GM06990 (cell line): Measurements from ENCODE around the gene JARID2.

ENCODE experiments used
- DNase-seq: peaks from one replicate; pipeline ENCODE4 v3.0.0-alpha.2; 2011; ENCODE audit not compliant: insufficient read length; ENCODE audit errors: extremely low read depth
- H3K27me3 ChIP-seq: replicated peaks from 2 replicates; pipeline ENCODE4 v1.6.0; 2011; ENCODE audit warnings: low read length; ENCODE audit not compliant: control insufficient read depth, insufficient read depth
- H3K36me3 ChIP-seq: 2 replicates; pipeline ENCODE4 v1.5.1; 2011; ENCODE audit warnings: low read length; ENCODE audit not compliant: control insufficient read depth, insufficient read depth
- H3K4me3 ChIP-seq: replicated peaks from 2 replicates; pipeline ENCODE4 v1.5.1; 2011; ENCODE audit warnings: low read depth, mild to moderate bottlenecking, control low read depth, low read length
- TF ChIP-seq, protein P1 (sequence below): IDR thresholded peaks from 2 replicates; pipeline ENCODE4 v1.5.1; 2011; ENCODE audit warnings: low read length, control low read depth, mild to moderate bottlenecking, inconsistent platforms; ENCODE audit not compliant: insufficient read depth, poor library complexity, severe bottlenecking

The JARID2 gene

DNA sequence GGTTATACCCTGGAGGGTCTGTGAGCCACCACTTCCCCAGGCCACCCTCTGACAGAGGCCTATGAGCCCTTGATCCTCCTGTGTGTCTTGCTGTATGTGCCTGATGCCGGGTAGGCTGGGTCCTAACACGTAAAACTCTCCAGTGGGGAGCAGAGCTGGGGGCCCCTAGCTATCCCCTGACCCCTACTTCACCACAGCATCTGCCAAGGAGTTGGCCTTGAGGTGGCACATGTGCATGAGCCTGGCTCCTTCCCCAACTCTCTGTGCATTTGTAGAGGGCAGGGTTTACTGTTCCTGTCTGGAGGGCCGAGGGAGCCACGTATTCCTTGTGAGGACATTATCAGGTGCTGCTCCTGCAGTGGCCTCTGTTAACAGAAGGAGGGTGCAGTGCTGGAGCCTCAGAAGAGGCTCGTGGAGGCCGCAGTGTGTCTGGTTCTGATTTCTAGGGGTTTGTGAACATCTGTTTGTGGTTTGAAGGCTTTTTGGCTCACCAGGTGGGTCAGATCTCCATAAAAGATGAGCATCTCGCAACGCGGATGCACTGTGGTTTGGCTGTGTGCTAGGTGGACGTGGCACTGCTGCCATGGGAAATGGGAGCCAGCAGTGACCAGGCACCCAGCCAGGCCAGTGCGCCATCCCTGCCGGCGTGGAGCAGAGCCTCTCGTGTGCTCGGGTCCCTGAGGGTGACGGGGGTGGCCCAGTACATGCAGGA lies 264.8 kb downstream of the JARID2 start:
- TF ChIP-seq, protein P1, sequence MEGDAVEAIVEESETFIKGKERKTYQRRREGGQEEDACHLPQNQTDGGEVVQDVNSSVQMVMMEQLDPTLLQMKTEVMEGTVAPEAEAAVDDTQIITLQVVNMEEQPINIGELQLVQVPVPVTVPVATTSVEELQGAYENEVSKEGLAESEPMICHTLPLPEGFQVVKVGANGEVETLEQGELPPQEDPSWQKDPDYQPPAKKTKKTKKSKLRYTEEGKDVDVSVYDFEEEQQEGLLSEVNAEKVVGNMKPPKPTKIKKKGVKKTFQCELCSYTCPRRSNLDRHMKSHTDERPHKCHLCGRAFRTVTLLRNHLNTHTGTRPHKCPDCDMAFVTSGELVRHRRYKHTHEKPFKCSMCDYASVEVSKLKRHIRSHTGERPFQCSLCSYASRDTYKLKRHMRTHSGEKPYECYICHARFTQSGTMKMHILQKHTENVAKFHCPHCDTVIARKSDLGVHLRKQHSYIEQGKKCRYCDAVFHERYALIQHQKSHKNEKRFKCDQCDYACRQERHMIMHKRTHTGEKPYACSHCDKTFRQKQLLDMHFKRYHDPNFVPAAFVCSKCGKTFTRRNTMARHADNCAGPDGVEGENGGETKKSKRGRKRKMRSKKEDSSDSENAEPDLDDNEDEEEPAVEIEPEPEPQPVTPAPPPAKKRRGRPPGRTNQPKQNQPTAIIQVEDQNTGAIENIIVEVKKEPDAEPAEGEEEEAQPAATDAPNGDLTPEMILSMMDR, result no peak
- H3K36me3 ChIP-seq, result peaks cover 34% of the 10 kb centered on the region
- no peak for DNase-seq

GRCh38 chr6:15511248-15512125 lies 265.6 kb downstream of the JARID2 start:
- H3K36me3 ChIP-seq, result peaks cover 35% of the 10 kb centered on the region

More for the DNA sequence above, 264.8 kb downstream of the JARID2 start:
- Histone ChIP-seq H3K27me3 (no peaks in the 10 kb centered on the region), H3K4me3 (no peak overlapping the region)

GRCh38 chr6:15512126-15512525 lies 266.3 kb downstream of the JARID2 start:
- H3K4me3 ChIP-seq, result no peak overlapping the region
- no peak for DNase-seq
- TF ChIP-seq, protein P1, result no peak
- peaks cover 37% of the 10 kb centered on the region for H3K36me3 ChIP-seq
- no peaks in the 10 kb centered on the region for H3K27me3 ChIP-seq

More at GRCh38 chr6:15511248-15512125, 265.6 kb downstream of the JARID2 start:
- no peak for DNase-seq
- no peaks in the 10 kb centered on the region for H3K27me3 ChIP-seq
- TF ChIP-seq, protein P1, result no peak
- H3K4me3 ChIP-seq, result no peak overlapping the region

GRCh38 chr6:15512721-15513120 lies 266.9 kb downstream of the JARID2 start:
- Histone ChIP-seq H3K4me3 (no peak overlapping the region), H3K27me3 (no peaks in the 10 kb centered on the region), H3K36me3 (peaks cover 39% of the 10 kb centered on the region)
- no peak for DNase-seq
- TF ChIP-seq, protein P1, result no peak

DNA sequence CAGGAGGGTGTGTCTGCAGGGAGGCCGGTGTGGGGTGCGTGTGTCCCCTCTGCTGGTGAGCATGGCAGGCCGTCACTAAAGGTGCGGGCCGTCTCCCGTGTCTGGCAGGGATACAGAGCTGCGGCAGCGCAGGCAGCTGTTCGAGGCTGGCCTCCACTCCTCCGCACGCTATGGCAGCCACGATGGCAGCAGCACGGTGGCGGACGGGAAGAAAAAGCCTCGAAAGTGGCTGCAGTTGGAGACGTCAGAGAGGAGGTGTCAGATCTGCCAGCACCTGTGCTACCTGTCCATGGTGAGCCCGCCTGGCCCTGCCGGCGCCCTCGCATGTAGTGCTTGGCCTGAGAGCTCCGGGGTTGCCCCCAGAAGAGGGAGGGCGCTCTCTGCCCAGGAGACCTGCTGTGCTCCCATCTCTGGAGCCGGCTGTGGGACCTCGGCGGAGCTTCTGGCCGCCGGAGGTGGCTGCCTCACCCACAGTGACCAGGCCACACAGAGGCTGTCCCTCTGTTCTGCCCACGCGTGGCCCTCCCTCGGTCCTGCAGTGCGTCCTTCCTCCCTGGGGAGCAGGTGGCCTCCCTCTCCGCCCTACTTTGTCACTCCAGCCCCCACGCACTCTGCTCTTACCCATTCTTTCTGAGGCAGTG lies 267.4 kb downstream of the JARID2 start:
- H3K4me3 ChIP-seq, result no peak overlapping the region
- TF ChIP-seq, protein P1, result no peak
- peaks cover 37% of the 10 kb centered on the region for H3K36me3 ChIP-seq
- DNase-seq, result no peak
- no peaks in the 10 kb centered on the region for H3K27me3 ChIP-seq
